OCI-LY7 (cell line): ENCODE results near the gene THAP3.

Experiments
- EZH2phosphoT487 ChIP-seq: fragments of 200-600 bp; sonication (generic); IDR thresholded peaks from 2 replicates; pipeline ENCODE4 v1.6.1; 2018; ENCODE audit warnings: low read depth, borderline replicate concordance, mild to moderate bottlenecking, mixed run types, antibody characterized with exemption, low read length, moderate library complexity, mixed read lengths
- TF ChIP-seq, protein P1 (sequence below): fragments of 200-600 bp; sonication (generic); conservative IDR thresholded peaks from 2 replicates; pipeline ENCODE4 v1.5.1; 2014; ENCODE audit warnings: mild to moderate bottlenecking, antibody characterized with exemption, low read length, moderate library complexity, mixed read lengths

DNA sequence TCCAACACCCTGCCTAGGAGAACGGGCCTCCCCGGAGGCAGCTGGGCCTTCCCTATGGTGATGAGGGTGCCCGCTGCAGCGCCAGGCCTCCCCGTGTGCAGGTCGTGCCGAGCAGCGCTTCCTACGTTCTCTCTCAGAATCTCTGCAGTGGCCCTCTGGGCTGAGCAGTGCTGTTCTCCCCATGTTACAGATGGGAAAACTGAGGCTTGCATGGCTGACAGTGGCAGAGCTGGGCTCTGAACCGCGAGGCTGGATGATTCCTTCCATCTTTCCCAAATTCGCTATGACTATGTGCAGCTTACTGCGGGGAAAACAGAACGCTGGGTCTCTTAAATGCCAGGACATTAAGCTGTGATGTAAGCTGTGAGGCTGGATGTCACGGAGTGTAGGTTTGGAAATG lies 30.9 kb upstream of the THAP3 start:
- TF ChIP-seq, protein P1, sequence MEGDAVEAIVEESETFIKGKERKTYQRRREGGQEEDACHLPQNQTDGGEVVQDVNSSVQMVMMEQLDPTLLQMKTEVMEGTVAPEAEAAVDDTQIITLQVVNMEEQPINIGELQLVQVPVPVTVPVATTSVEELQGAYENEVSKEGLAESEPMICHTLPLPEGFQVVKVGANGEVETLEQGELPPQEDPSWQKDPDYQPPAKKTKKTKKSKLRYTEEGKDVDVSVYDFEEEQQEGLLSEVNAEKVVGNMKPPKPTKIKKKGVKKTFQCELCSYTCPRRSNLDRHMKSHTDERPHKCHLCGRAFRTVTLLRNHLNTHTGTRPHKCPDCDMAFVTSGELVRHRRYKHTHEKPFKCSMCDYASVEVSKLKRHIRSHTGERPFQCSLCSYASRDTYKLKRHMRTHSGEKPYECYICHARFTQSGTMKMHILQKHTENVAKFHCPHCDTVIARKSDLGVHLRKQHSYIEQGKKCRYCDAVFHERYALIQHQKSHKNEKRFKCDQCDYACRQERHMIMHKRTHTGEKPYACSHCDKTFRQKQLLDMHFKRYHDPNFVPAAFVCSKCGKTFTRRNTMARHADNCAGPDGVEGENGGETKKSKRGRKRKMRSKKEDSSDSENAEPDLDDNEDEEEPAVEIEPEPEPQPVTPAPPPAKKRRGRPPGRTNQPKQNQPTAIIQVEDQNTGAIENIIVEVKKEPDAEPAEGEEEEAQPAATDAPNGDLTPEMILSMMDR: no peak
- no peak for TF ChIP-seq EZH2phosphoT487
